Stimulated activated CD4-positive, alpha-beta T cell treated with anti-CD3 and anti-CD28 coated beads, Interleukin-12 subunit alpha, Interleukin-12 subunit beta, amount 100 ng/mL, for 4 hours (primary cell): ENCODE results near the gene SEZ6.

ENCODE experiments used
- DNase-seq: peaks from one replicate; pipeline ENCODE4 v3.0.0-alpha.2; 2020

SEZ6 gene

GRCh38 chr17:28970879-28971278 is 35.0 kb downstream of the SEZ6 start:
- no peak for DNase-seq

DNA sequence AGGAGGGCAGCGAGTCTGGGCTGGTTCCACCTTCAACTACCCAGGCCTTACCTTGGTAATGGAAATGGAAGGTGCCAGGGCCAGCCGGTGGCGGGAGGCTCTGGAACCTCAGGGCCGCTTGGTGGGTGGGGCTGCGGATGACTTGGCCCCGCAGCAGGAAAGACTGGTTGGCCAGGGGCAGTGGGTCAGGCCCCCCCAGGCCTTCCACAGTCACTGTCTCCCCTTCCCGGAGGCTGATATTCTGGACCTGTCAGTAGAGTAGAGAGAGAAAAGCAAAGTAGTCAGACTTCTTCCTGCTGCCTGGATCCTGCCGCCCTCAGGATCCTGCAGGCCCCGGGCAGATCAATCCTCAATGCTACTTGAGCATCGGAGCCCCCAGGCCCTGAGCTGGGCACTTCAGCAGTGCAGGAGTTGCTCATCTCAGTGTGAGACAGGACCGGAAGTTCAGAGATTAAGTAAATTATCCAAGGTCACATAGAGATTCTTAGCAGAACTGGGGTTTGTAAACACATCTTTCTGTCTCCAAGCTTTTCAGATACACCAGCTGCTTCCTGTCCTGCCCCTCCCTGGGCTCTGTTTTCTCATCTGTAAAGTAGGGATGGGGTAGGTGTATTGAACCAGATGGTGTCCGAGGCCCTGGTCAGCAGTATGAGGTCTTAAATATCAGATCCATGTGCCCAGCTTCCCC is 36.0 kb downstream of the SEZ6 start:
- no peak for DNase-seq

DNA sequence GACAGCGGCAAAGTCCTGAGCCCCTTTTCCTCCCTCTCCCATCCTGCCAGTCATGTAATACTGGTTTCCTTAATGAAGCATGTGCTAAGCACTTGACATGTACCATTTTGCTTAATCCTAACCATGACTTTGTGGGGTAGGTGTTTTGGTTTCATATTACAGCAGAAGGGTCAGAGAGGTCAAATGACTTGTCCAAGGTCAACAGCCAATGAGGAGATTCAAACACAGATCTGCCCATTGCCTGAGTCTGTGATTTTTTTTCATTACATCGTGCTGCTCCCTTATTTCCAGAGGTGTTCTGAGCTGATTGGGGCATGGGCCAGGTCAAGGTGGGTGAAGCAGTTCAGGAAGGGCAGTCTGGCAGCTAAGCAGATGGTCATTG is 36.9 kb downstream of the SEZ6 start:
- DNase-seq: no peak

DNA sequence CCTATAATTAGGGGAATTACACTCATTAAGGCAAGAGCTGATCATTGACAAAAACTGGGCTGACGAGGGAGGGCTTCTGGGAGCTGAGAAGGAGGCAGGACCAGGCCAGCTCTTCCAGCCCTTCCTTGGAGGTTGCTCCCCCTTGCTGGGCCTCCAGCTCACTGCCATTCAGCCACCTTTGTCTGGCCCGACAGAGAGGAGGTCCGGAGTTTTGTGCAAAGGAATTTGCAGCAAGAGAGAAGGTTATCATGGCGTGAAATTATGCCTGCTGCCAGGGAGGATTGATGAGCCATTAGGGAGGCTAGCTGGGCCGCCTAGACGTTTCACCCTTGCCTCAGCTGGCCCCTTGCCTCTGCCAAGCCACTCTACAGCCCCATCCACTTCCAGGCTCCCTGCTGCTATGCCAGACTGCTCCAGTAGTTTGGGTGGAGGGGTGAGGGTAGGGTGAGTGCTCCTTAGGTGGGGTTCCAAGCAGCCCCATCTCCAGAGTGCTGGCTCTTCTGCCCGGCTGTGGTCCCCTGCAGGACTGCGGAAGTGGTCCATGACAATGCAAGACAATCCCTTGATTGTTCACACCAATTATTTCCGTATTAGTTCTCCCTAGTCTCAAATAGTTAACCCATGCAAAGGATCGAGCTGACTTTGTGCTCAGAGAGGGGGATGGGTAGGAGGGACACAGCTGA is 37.5 kb downstream of the SEZ6 start:
- no peak for DNase-seq

- DNase-seq: no peak
Observed at GRCh38 chr17:28967221-28968135, 38.4 kb downstream of the SEZ6 start.

- DNase-seq: no peak
Observed at GRCh38 chr17:28963841-28964240, 42.0 kb downstream of the SEZ6 start.

- DNase-seq: no peak
Observed at GRCh38 chr17:28963055-28963611, 42.7 kb downstream of the SEZ6 start.

GRCh38 chr17:28961391-28961790 is 44.4 kb downstream of the SEZ6 start:
- DNase-seq: no peak

DNA sequence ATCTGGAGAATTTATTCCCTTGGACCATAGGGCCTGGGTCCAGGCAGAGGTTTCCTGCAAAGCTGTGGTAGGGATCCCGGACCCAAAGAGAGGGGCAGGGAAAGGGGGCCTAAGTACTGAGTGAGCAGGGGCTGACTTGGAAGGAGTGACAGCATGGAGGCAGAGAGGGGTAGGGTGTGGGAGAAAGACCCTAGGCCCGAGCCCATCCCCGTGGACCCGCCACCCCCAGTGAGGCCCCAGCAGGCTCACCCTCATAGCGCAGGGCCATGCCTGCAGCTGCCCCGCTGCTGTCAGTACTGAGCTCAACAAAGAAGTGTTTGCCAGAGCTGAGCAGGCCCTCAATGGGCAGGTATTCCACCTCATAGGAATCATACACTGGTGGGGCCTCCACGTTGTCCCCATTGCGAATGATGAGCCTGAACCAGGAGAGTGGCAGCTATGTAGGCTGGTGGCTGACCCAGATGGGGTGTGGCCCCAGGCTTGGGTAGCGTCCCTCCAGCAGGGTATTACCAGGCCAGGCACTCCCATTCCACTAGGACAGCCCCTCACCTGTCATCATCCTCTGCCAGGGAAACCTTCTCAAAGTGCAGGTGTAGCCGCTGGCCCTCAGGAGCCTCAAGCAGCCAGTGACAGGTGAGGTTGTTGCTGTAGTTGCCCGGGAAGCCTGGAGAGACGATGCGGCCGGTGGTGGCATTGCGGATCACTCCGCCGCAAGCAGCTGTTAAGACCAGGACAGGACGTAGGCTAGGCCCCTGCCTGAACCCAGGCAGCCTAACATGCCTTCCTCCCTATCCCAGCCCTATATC is 45.4 kb downstream of the SEZ6 start:
- no peak for DNase-seq

GRCh38 chr17:28959471-28959871 is 46.4 kb downstream of the SEZ6 start:
- no peak for DNase-seq

- no peak for DNase-seq
Observed at GRCh38 chr17:28958820-28959455, 46.9 kb downstream of the SEZ6 start.

- DNase-seq: no peak
Observed at GRCh38 chr17:28957992-28958355, 47.9 kb downstream of the SEZ6 start.

- no peak for DNase-seq
Observed at GRCh38 chr17:28957277-28957991, 48.4 kb downstream of the SEZ6 start.

DNA sequence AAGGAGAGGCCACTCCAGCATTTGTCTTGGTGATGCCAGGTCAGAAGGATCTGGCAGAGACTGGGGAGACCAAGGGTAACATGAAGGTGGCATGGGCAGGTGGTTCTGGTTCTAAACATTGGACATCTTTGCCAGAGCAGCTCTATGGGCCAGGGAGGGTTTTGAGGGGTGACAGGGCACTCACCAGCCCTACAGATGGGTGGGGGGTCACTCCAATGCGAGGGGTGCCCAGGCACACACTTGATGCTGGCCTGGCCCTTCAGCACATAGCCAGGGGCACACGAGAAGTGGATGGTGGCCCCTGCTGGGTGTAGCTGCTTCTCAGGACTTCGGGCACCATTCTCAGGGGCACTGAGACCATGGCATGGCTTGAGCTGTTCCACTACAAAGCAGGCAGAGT is 49.0 kb downstream of the SEZ6 start:
- DNase-seq: no peak

- DNase-seq: no peak
Observed at GRCh38 chr17:28956112-28956511, 49.7 kb downstream of the SEZ6 start.

DNA sequence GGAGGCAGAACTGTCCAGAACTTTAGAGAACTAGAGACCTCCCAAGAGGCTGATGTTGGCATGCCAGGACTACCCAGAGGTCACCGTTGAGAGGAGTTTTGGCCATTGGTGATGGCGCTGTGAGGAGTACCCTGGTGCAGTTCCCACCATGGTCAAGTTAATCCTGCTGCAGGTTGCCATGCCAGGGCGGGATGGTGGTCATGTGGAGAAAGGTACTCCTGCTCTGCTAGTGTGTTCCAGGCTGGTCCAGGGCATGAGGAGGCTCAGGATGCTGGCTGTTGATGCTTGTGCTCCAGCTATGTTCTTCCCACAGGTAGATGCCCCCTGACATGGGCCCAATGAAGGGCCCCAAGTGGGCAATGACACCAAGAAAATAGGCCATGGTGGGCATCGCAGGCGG is 50.4 kb downstream of the SEZ6 start:
- no peak for DNase-seq

DNA sequence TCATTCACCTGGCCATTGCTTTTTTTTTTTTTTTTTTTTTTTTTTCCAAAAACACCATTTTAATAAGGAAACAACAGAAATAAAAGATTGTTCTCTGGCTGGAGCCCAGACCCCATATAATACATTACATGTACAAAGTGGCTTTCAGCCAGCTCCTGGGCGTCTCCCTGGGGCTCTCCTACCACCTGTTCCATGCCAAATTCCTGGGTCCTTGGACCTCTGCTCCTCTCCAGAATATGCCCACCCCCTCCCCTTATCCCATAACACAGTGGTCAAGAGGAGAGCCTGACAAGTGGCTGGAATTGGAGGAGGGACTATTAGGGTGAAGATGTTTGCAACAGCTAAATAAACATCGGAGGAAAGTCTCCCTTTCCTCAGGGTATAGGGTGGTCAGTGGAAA is 50.9 kb downstream of the SEZ6 start:
- no peak for DNase-seq

DNA sequence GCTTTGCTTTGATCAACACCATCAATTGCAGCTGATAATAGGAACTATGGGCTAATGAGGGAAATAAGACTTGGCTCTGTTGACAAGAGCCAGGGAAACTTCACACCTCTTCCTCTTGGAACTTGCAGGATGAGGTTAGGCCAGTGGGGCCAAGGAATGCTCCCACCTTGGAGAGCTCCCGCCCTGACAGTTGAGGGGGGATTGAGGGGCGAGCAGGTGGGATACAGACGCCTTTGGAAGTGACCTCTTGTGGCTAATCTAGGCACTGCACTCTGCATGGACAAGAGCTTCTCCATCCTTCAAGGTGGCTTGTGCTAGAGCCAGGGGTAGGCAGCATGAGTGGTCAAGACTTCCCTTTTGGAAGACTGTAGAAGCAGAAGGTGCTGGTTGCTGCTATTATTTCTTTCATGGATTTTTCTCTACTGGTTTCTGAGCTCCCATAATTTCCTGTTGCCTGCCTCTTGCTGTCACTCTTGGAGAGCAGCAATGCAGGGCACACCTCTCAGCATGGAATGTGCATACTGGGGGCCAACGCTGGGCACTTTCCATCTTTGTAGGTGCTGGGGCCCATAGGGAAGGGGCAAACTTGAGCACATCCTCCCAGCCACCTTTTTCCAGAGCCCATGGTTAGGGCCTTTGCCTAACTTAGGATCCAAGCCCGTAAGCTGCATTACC is 52.3 kb downstream of the SEZ6 start:
- peak; percentile 44 for DNase-seq

DNA sequence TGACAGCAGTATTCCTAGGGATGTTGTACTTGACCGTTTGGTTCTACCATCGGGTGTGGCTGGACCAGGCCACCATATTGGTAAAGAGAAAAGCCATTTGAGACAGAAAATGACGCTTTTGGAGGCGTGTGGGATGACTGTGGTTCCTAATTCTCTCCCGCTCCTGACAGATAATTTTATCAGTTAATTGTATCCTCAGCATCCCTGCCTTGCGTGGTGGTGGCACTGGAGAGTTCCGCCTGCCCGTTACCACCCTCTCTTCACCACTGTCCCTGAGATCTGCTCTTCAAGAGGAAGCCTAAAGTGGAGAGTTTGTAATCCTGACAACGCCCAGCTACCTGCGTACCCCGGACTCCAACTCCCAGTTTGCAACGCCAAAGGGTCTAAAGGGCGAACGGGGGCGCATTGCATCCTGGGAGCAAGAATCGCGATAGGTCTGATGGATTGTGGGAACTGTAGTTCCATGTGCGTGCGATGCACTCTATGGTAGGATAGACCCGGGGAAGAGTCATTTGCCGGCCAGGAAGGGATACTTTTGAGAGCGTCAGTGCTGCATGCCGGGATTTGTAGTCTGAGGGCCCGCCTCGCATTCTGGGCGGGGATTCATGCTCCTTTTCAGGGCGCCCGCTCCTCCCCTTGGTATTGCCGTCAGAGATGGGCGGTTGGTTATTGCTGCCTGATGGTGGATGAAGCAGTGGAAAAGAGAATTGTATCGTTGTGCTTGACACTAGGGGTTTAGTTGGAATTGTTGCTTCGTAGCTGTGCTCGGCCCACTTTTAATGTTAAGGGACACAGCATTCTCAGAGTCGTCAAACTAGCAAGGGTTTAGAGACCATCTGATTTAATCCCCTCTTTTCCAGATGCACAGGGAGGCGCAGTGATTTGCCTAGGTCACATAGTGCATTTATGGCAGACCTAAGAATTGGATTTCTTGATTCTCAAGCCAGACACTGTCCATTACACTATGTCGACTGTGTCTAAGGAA is 53.5 kb downstream of the SEZ6 start:
- DNase-seq: peak; percentile 84
